ENCODE measurements around the gene TECPR1.

The TECPR1 gene

DNA sequence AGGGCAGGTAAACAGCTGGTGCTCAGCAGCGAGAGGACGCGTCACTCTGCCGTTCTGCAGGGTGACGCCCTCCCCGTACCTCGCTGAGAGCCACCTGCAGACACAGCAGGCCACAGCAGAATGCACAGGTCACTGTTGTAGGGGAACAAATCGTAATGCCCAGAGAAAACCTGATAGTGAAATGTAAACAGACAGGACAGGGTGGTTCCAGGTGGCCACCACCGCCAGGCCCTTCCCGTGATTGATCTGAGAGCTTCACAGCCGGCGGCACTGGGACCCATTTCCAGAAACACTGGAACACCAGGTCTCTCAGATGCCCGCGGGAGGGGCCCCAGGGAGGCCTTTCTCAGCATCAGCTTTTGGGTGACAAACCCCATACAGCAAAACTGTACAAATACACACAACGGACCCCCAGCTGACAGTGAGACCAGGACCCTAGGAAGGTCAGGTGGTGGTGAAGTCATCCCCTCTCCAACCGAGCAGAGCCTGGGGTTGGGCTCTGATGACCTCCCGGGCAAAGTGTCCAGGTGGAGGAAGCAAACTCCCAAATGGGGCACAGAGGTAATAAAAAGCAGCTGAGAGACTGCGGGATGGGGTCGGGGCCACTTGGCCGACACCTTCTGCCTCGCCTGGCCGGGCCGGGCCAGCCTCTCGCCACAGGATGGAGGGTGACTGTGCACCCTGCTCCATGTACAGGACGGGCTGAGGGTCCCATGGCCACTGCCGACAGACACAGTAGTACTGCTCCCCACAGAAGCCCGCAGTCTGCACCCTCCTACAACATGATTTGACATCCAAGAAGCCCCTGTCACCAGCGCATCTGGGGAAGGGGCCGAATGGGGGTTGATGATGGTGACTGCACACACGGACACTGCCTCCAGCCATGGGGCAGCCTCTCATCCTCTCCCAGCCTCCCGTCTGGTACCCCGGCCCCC is 36.2 kb downstream of the TECPR1 start:
- Histone ChIP-seq H3K4me3 (ENCODE audit: low read length) (no peak overlapping the region), H3K36me3 (ENCODE audit: control insufficient read depth, insufficient read depth, low read length) (peaks cover 2% of the 10 kb centered on the region), H3K27me3 (ENCODE audit: control insufficient read depth, insufficient read depth, low read length) (no peaks in the 10 kb centered on the region), H3K4me1 (ENCODE audit: control insufficient read depth, insufficient read depth, low read length) (no peaks in the 10 kb centered on the region), H3K9ac (ENCODE audit: low read length) (no peak overlapping the region), H3K27ac (ENCODE audit: low read depth, low read length) (no peak overlapping the region)

- H3K4me1 ChIP-seq (ENCODE audit: control insufficient read depth, insufficient read depth, low read length): no peaks in the 10 kb centered on the region
Measured at GRCh38 chr7:98214811-98215321, 37.2 kb downstream of the TECPR1 start.

GRCh38 chr7:98213888-98214810 is 37.9 kb downstream of the TECPR1 start:
- Histone ChIP-seq H3K9ac (ENCODE audit: low read length) (no peak overlapping the region), H3K27me3 (ENCODE audit: control insufficient read depth, insufficient read depth, low read length) (no peaks in the 10 kb centered on the region), H3K36me3 (ENCODE audit: control insufficient read depth, insufficient read depth, low read length) (peaks cover 2% of the 10 kb centered on the region), H3K27ac (ENCODE audit: low read depth, low read length) (no peak overlapping the region), H3K4me1 (ENCODE audit: control insufficient read depth, insufficient read depth, low read length) (no peaks in the 10 kb centered on the region), H3K4me3 (ENCODE audit: low read length) (no peak overlapping the region)

More at GRCh38 chr7:98214811-98215321, 37.2 kb downstream of the TECPR1 start:
- H3K27me3 ChIP-seq (ENCODE audit: control insufficient read depth, insufficient read depth, low read length): no peaks in the 10 kb centered on the region
- H3K4me3 ChIP-seq (ENCODE audit: low read length): no peak overlapping the region
- H3K9ac ChIP-seq (ENCODE audit: low read length): no peak overlapping the region
- H3K36me3 ChIP-seq (ENCODE audit: control insufficient read depth, insufficient read depth, low read length): peaks cover 2% of the 10 kb centered on the region
- H3K27ac ChIP-seq (ENCODE audit: low read depth, low read length): no peak overlapping the region

- Histone ChIP-seq H3K4me3 (ENCODE audit: low read length) (no peak overlapping the region), H3K9ac (ENCODE audit: low read length) (no peak overlapping the region), H3K36me3 (ENCODE audit: control insufficient read depth, insufficient read depth, low read length) (peaks cover 2% of the 10 kb centered on the region), H3K4me1 (ENCODE audit: control insufficient read depth, insufficient read depth, low read length) (no peaks in the 10 kb centered on the region), H3K27me3 (ENCODE audit: control insufficient read depth, insufficient read depth, low read length) (no peaks in the 10 kb centered on the region), H3K27ac (ENCODE audit: low read depth, low read length) (no peak overlapping the region)
Measured at GRCh38 chr7:98213296-98213887, 38.6 kb downstream of the TECPR1 start.

- Histone ChIP-seq H3K4me3 (ENCODE audit: low read length) (no peak overlapping the region), H3K36me3 (ENCODE audit: control insufficient read depth, insufficient read depth, low read length) (peaks cover 2% of the 10 kb centered on the region), H3K27ac (ENCODE audit: low read depth, low read length) (no peak overlapping the region), H3K4me1 (ENCODE audit: control insufficient read depth, insufficient read depth, low read length) (no peaks in the 10 kb centered on the region), H3K9ac (ENCODE audit: low read length) (no peak overlapping the region), H3K27me3 (ENCODE audit: control insufficient read depth, insufficient read depth, low read length) (no peaks in the 10 kb centered on the region)
Measured at GRCh38 chr7:98212532-98213041, 39.4 kb downstream of the TECPR1 start.

- Histone ChIP-seq H3K4me1 (ENCODE audit: control insufficient read depth, insufficient read depth, low read length) (no peaks in the 10 kb centered on the region), H3K27ac (ENCODE audit: low read depth, low read length) (no peak overlapping the region), H3K27me3 (ENCODE audit: control insufficient read depth, insufficient read depth, low read length) (no peaks in the 10 kb centered on the region), H3K4me3 (ENCODE audit: low read length) (no peak overlapping the region), H3K9ac (ENCODE audit: low read length) (no peak overlapping the region), H3K36me3 (ENCODE audit: control insufficient read depth, insufficient read depth, low read length) (peaks cover 3% of the 10 kb centered on the region)
Measured at GRCh38 chr7:98211676-98212531, 40.1 kb downstream of the TECPR1 start.

DNA sequence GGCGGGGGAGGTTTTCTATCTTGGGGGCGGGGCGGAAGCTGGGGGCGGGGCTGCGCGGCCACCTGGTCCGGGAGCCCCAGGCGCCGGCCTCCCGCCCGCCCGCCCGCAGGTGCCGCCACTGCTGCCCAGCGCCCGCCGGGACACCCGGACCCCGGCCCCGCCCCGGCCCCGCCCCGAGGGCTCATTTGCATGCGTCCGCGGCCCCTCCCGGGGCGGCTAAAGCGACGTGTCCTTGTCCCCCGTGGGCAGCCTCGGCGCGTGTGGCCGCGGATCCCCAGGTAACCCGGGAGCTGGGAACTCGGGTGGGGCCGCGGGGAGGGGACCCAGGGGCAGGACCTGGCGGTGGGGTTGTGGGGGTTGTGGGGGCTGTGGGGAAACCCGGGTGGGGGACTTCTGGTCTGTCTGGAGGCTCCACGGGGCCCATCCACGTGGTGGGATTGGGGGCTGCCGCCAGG is 40.8 kb downstream of the TECPR1 start, which contains the start of gene BHLHA15:
BHLHA15 (plus strand) TSS at position 219 of the 455 bp plus-strand sequence. CDS start 871 bp downstream, outside the sequence.
- peaks cover 9% of the 10 kb centered on the region for H3K36me3 ChIP-seq (ENCODE audit: control insufficient read depth, insufficient read depth, low read length)
- H3K27ac ChIP-seq (ENCODE audit: low read depth, low read length): no peak within 1 kb of the TSS
- no peak within 1 kb of the TSS for H3K4me3 ChIP-seq (ENCODE audit: low read length)
- H3K4me1 ChIP-seq (ENCODE audit: control insufficient read depth, insufficient read depth, low read length): no peaks in the 10 kb centered on the region
- H3K9ac ChIP-seq (ENCODE audit: low read length): no peak within 1 kb of the TSS
- no peaks in the 10 kb centered on the region for H3K27me3 ChIP-seq (ENCODE audit: control insufficient read depth, insufficient read depth, low read length)

GRCh38 chr7:98210513-98211220 is 41.4 kb downstream of the TECPR1 start:
- no peak overlapping the region for H3K9ac ChIP-seq (ENCODE audit: low read length)
- peaks cover 11% of the 10 kb centered on the region for H3K36me3 ChIP-seq (ENCODE audit: control insufficient read depth, insufficient read depth, low read length)
- H3K4me3 ChIP-seq (ENCODE audit: low read length): no peak overlapping the region
- no peaks in the 10 kb centered on the region for H3K27me3 ChIP-seq (ENCODE audit: control insufficient read depth, insufficient read depth, low read length)
- no peaks in the 10 kb centered on the region for H3K4me1 ChIP-seq (ENCODE audit: control insufficient read depth, insufficient read depth, low read length)
- H3K27ac ChIP-seq (ENCODE audit: low read depth, low read length): no peak overlapping the region

DNA sequence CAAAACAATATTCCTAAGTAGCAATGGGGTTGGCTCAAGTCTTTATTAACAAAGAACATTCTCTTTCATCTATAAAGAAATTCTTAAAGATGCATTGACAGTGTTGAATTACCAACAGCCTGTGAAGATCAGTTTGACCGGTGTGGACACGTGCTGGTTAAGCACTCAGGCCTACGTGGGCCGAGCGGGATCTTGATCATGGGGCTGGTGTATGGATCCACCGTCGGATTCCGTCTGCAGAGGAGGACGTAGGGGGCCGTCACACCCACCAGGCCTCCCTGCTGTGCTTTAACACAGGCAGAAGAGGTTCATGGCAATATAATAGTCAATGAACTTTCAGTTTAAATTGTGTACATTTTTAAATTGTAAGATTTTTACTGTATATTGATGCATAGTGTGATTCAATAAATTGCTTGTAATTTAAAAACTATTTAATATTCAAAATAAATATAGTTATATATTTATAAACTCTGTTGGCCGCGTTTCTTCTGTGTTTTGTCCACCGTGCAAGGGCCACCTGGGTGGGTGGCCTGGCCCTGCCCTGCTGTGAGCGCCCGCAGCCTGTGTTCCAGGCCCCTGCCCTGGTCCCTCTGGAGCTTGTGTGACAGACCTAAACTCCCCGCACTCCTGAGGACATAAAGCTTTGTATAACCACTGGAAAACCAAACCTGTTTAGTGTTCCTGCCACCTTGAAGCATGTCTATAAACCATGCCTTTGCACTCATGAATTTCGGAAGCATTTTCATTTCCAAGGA is 42.7 kb downstream of the TECPR1 start:
- Histone ChIP-seq H3K4me1 (ENCODE audit: control insufficient read depth, insufficient read depth, low read length) (no peaks in the 10 kb centered on the region), H3K9ac (ENCODE audit: low read length) (no peak overlapping the region), H3K4me3 (ENCODE audit: low read length) (no peak overlapping the region), H3K27ac (ENCODE audit: low read depth, low read length) (no peak overlapping the region), H3K36me3 (ENCODE audit: control insufficient read depth, insufficient read depth, low read length) (peaks cover 11% of the 10 kb centered on the region), H3K27me3 (ENCODE audit: control insufficient read depth, insufficient read depth, low read length) (no peaks in the 10 kb centered on the region)
